ENCODE data around the gene LAMA2.
A peak's percentile ranks its signal among the peaks of the same experiment; 100 is the strongest.

Gene LAMA2, protein sequence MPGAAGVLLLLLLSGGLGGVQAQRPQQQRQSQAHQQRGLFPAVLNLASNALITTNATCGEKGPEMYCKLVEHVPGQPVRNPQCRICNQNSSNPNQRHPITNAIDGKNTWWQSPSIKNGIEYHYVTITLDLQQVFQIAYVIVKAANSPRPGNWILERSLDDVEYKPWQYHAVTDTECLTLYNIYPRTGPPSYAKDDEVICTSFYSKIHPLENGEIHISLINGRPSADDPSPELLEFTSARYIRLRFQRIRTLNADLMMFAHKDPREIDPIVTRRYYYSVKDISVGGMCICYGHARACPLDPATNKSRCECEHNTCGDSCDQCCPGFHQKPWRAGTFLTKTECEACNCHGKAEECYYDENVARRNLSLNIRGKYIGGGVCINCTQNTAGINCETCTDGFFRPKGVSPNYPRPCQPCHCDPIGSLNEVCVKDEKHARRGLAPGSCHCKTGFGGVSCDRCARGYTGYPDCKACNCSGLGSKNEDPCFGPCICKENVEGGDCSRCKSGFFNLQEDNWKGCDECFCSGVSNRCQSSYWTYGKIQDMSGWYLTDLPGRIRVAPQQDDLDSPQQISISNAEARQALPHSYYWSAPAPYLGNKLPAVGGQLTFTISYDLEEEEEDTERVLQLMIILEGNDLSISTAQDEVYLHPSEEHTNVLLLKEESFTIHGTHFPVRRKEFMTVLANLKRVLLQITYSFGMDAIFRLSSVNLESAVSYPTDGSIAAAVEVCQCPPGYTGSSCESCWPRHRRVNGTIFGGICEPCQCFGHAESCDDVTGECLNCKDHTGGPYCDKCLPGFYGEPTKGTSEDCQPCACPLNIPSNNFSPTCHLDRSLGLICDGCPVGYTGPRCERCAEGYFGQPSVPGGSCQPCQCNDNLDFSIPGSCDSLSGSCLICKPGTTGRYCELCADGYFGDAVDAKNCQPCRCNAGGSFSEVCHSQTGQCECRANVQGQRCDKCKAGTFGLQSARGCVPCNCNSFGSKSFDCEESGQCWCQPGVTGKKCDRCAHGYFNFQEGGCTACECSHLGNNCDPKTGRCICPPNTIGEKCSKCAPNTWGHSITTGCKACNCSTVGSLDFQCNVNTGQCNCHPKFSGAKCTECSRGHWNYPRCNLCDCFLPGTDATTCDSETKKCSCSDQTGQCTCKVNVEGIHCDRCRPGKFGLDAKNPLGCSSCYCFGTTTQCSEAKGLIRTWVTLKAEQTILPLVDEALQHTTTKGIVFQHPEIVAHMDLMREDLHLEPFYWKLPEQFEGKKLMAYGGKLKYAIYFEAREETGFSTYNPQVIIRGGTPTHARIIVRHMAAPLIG (N-terminal part only)

DNA sequence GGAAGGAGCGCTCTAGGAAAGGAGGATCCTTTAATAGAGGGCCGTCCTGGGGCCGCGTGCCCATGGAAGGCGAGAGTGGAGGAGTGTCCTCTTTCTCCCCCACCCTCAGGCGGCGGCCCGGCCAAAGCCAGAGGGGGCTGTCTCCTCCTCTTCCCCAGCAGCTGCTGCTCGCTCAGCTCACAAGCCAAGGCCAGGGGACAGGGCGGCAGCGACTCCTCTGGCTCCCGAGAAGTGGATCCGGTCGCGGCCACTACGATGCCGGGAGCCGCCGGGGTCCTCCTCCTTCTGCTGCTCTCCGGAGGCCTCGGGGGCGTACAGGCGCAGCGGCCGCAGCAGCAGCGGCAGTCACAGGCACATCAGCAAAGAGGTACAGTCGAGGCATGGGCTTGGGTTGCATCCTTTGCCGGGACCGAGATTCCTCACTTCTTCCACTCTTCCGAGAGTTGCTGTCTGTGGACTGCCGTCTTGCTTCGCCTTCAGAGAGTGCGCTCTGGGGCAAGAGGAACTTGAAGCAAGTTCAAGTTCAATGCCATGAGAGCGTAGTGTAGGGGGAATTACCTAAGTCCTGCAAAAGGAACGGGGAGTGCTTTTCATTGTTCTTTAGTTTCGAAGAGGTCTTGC lies at the start of gene LAMA2:
Gene LAMA2, plus strand, starts transcription at position 148 of the 621 bp plus-strand sequence. Its CDS starts 108 bp downstream, at position 256.
- peak; percentile 93 for DNase-seq

DNA sequence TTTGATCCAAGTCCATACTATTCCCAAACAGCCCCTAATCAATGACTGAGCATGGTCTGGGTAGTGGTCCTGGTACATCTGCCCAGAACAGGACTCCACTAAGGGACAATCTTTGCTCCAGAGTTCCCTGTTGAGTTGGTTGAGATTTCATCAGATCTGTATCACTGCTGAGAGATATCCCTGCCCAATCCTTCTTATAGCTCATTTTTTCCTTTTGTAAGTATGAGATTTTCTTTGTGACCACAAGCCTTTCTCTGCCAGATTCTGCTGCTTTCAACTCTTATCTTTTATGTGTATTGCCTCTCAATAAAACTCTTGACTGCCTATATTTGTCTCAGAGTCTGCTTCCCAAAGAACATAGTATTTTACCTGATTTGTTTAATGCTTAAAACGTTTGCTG lies 46.2 kb upstream of the LAMA2 start:
- no peak for DNase-seq

DNA sequence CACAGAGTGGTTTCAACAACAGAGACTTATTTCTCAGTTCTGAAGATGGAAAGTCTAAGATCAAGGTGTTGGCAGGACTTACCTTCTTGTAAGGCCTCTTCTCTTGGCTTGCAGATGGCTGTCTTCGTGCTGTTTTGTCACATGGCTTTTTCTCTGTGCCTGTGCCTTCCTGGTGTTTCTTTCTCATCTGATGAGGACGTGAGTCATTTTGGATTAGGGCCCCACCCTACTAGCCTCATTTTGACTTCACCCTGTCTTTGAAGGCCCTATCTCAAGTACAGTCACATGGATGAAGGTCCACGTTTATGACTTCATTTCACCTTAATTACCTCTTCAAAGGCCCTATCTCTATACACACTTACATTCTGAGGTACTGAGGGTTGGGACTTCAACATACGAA lies 41.4 kb upstream of the LAMA2 start:
- DNase-seq = no peak

DNA sequence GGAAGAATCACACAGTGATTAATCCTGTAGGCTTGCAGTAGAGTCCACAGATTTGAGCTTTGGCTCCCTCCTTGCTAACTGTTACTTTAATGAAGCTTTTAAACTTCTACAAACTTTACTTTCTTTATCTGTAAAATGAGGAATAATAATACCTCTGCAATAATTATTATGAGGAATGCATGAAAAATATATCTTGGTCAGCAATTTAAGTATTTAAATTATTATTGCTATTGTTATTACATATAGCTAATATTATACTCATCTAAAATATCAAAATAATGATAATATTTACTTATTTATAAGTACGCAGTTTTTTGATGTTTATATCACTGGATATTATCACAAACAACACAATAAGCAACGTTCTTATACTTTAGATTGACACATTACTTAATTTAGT lies 38.3 kb upstream of the LAMA2 start:
- DNase-seq = no peak

DNA sequence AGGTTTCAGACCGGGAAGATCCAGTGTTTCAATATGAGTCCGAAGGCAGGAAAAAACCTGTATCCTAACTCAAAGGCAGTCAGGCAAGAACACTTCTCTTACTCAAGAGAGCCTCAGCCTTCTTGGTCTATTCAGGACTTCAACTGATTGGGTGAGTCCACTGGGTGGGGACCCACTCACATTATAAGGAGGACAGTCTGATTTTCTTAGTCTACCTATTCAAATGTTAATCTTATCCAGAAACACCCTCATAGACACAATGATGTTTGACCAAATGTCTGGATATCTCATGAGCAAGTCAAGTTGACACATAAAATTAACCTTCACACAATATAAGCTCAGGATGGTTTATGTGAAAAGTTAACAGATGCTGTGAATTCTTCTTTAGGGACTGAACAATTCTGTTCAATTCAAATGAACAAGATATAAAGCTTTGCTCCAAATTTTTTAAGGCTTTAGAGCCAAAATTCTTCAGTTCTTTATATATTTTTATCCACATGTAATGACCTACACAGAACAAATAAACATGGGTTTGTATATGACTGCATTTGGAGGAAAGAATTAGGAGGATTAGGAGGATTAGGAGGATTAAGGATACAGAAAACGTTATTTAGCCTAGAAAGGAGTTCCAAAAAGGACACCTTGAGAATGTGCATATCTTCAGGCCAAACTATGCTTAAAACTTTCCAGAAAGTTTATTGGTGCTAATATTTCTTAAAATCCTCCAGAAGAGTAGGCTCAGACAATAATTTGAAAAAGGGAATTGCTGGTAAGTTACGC lies 35.3 kb upstream of the LAMA2 start:
- no peak for DNase-seq

GRCh38 chr6:128848212-128848935 lies 34.6 kb upstream of the LAMA2 start:
- DNase-seq = no peak

GRCh38 chr6:128855581-128856085 lies 27.3 kb upstream of the LAMA2 start:
- DNase-seq = no peak

- DNase-seq = no peak
These were observed 25.1 kb upstream of the LAMA2 start for GRCh38 chr6:128857806-128858205.

DNA sequence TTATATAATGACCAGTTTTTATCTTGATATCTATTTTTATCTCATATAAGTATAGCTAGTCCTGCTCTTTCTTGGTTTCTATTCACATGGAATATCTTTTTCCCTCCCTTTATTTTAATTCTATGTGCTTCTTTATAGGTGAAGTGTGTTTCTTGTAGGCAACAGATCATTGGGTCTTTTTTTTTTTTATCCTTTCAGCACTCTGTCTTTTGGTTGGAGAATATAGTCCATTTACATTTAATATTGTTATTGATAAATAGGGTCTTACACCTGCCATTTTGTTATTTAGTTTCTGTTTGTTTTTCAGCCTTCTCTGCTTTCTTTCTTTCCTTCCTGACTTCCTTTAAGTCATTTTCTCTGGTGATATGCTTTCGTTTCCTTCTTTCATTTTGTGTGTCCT lies 22.2 kb upstream of the LAMA2 start:
- DNase-seq = no peak

DNA sequence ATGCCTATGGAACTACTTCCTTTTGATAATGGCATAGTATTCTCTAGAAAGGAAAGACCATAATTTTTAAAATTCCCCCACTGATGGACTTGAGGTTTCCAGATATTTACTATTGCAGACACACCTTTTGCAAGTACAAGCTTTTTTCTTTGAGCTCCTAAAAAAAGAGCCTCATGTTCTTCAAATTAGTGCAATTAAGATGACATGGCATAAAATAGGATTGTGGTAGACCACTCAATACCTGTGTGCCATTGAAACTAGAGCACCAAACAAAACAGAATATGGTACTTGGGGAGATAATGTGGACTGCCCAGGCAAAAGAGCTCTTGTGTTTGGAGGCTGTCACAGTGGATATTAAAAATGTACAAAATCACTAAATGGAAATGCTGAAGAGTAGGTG lies 19.0 kb upstream of the LAMA2 start:
- no peak for DNase-seq

DNA sequence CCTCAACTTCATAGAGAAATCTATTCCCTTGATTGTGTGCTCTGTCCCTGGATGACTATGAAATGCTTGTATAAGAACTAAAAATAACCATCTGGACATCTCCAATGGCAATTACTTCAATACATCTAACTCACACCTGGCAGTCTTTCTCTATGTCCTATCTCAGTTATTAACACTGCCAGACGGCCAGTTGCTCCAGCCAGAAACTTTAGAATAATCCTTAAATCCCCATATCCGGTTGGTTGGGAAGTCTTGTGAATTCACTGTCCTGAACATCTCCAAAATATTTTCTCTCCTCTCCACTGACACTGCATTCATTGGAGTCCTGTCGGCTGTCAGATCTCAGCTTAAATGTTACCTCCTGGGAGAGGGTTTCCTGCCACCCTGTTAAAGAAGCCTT lies 12.2 kb upstream of the LAMA2 start:
- DNase-seq = no peak

- DNase-seq = no peak
These were observed 8.1 kb upstream of the LAMA2 start for GRCh38 chr6:128874863-128875262.

- no peak for DNase-seq
These were observed 378 bp upstream of the LAMA2 start for GRCh38 chr6:128882560-128882959.

DNA sequence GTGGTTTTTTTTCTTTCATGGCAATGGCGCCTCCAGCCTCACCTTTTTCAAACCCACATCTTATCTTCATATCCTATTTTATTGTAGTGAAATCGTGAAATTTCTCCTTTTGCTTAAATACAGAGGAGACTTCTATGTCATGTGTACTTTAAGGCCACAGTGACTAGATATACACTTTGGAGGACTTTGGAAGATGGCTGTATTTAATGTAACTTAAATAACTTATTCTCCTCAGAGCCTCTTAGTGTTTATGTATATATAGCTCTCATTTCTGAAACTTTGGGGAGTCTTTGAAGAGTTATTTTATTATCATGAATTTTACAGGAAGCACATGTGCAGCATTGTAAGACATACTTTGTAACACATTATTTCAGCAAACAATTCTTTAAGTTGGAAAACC lies 968 bp downstream of the LAMA2 start:
- DNase-seq = no peak

DNA sequence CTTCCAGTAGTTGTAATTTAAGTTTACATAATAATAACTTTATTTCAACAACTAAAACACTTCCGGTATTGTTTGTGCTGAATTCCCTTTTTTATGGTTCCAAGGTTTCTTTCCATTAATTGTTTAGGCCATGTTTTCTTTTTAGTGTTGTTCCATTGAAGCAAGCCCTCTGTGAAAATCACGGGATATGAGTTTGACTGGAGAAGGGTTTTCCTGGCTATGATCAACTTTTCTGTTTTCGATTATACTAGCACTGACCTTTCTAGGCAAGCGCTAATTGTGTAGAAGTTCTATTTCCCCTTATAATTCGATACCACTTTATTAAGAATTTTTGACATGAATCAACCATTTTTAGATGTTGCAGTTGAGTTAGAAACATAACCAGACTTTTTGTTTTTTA lies 2.4 kb downstream of the LAMA2 start:
- no peak for DNase-seq

DNA sequence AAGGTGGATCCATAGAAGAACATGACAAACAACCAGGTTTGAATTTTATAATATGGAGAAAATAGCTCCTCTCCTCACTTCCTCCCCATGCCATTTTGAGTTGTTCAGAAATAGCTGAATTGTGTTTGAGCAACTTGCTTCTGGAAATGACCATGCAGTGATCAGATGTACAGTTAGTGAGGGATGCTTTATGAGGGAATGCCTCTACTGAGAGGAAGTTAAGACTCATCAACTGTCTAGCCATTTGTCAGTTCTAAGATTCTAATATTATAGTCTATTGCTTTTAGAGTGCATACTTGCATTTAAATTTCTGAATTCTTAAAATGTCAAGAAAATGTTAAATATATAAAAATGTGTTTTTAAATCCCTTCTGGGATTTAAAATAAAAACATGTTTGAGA lies 3.8 kb downstream of the LAMA2 start:
- DNase-seq = no peak

DNA sequence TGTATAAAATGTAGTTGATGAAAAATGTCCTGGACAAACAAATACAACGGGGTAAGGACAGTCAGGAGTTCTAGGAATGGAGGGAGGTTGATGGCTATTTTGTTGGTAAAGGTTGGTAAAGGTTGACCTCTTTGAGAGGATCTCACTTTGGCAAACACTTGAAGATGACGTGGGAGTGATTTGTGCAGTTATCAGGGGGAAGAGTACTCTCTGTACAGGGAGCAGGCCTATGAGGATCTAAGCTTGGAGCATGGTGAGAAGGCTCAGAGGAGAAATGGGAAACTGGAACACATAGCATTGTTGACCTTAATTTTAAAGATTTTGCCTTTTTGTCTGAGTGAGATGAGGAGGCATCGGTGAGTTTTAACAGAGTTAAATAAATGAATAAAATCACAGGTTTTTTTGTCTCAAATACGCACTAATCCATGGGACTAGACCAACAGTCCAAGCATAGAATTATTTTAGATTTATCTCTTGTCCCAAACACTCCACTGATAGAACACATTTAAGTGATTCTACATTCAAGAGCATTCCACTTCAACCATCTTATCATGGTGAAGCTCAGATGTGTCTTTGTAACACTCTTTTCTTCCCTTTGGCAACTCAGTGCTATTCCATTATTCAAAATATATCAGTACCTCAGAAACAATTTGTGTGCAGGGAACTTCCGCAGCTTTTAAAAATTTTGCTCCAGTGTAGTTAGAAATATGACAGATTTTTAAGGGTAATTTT lies 5.7 kb downstream of the LAMA2 start:
- DNase-seq = no peak

- no peak for DNase-seq
These were observed 6.9 kb downstream of the LAMA2 start for GRCh38 chr6:128889870-128890269.

GRCh38 chr6:128892079-128892478 lies 9.1 kb downstream of the LAMA2 start:
- DNase-seq = no peak
